ENCODE measurements around the gene VIM.

GRCh38 chr10:17219024-17219423 is 9.0 kb upstream of the VIM start:
- TF ChIP-seq SIN3A (IDR thresholded peaks at IDR 0.05; ENCODE audit: borderline replicate concordance, insufficient read depth, low read length) (no peak), POLR2AphosphoS5 (IDR thresholded peaks at IDR 0.05; ENCODE audit: low read depth, low read length) (no peak)

Measured in PFSK-1 (cell line).